ENCODE data around the gene TMED8.

DNA sequence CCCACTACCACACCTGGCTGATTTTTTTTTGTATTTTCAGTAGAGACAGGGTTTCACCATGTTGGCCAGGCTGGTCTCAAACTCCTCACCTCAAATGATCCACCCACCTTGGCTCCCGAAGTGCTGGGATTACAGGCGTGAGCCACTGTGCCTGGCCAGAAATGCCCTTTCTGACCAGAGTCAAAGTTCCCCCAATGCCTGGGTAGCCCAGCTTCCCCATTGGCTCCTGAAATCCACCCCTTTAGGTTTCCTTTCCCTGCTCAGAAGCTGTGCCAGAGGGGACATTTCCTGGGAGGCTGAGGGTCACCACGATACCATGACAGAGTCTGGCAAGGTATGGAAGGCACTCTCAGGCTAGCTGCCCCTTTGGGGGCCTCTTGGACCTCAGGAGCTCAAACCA, 52.6 kb downstream of the TMED8 start:
- TF ChIP-seq EP300 (IDR thresholded peaks at IDR 0.05; ENCODE audit: low read depth in 2 of 2, low read length in 2 of 2) (no peak), EP300 (CRISPR knock-in tag; IDR thresholded peaks at IDR 0.05; ENCODE audit: borderline replicate concordance) (no peak), POLR2A (IDR thresholded peaks at IDR 0.05; ENCODE audit: insufficient read depth in 1 of 2, low read depth in 2 of 2, low read length in 2 of 2) (no peak), STAT5B (CRISPR knock-in tag; IDR thresholded peaks at IDR 0.05) (no peak), NR2F2 (IDR thresholded peaks at IDR 0.05; ENCODE audit: borderline replicate concordance, low read depth) (no peak), SRSF1 (optimal IDR thresholded peaks at IDR 0.05; ENCODE audit: low read depth, low read length) (no peak), ETV5 (CRISPR knock-in tag; IDR thresholded peaks at IDR 0.05; ENCODE audit: borderline replicate concordance) (no peak), ZNF543 (CRISPR knock-in tag; IDR thresholded peaks at IDR 0.05) (no peak), MIXL1 (CRISPR knock-in tag; IDR thresholded peaks at IDR 0.05) (no peak), SP4 (CRISPR knock-in tag; IDR thresholded peaks at IDR 0.05) (no peak), ARNT2 (CRISPR knock-in tag; IDR thresholded peaks at IDR 0.05; ENCODE audit: low read depth) (no peak), SRF (IDR thresholded peaks at IDR 0.05; ENCODE audit: low read depth, low read length) (no peak)
- TF ChIP-seq, protein P1, sequence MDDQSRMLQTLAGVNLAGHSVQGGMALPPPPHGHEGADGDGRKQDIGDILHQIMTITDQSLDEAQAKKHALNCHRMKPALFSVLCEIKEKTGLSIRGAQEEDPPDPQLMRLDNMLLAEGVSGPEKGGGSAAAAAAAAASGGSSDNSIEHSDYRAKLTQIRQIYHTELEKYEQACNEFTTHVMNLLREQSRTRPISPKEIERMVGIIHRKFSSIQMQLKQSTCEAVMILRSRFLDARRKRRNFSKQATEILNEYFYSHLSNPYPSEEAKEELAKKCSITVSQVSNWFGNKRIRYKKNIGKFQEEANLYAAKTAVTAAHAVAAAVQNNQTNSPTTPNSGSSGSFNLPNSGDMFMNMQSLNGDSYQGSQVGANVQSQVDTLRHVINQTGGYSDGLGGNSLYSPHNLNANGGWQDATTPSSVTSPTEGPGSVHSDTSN (CRISPR knock-in tag; IDR thresholded peaks at IDR 0.05; ENCODE audit: borderline replicate concordance): no peak
